Measurements from ENCODE around the gene DNAH6.

The DNAH6 gene

GRCh38 chr2:84701880-84702279, 185.6 kb downstream of the DNAH6 start:
- DNase-seq, result no peak

GRCh38 chr2:84702941-84703340, 186.6 kb downstream of the DNAH6 start:
- DNase-seq, result no peak

- DNase-seq, result no peak
These were observed 187.5 kb downstream of the DNAH6 start for GRCh38 chr2:84703831-84704230.

GRCh38 chr2:84704505-84705244, 188.4 kb downstream of the DNAH6 start:
- DNase-seq, result no peak

GRCh38 chr2:84705858-84706257, 189.6 kb downstream of the DNAH6 start:
- no peak for DNase-seq

GRCh38 chr2:84708442-84708841, 192.1 kb downstream of the DNAH6 start:
- no peak for DNase-seq

- DNase-seq, result no peak
These were observed 195.4 kb downstream of the DNAH6 start for GRCh38 chr2:84711651-84712050.

- DNase-seq, result no peak
These were observed 197.1 kb downstream of the DNAH6 start for GRCh38 chr2:84713441-84713840.

GRCh38 chr2:84716564-84716963, 200.3 kb downstream of the DNAH6 start:
- no peak for DNase-seq

- no peak for DNase-seq
These were observed 201.0 kb downstream of the DNAH6 start for GRCh38 chr2:84717302-84717701.

GRCh38 chr2:84719434-84719833, 203.1 kb downstream of the DNAH6 start:
- DNase-seq, result no peak

GRCh38 chr2:84723831-84724230, 207.5 kb downstream of the DNAH6 start:
- no peak for DNase-seq

GRCh38 chr2:84725717-84726116, 209.4 kb downstream of the DNAH6 start:
- DNase-seq, result no peak

- DNase-seq, result no peak
These were observed 211.0 kb downstream of the DNAH6 start for GRCh38 chr2:84727315-84727714.

GRCh38 chr2:84729224-84729623, 212.9 kb downstream of the DNAH6 start:
- no peak for DNase-seq

- DNase-seq, result no peak
These were observed 214.9 kb downstream of the DNAH6 start for GRCh38 chr2:84731185-84731584.

- no peak for DNase-seq
These were observed 216.8 kb downstream of the DNAH6 start for GRCh38 chr2:84732897-84733778.

GRCh38 chr2:84735389-84735788, 219.1 kb downstream of the DNAH6 start:
- DNase-seq, result no peak

GRCh38 chr2:84741182-84741822, 225.0 kb downstream of the DNAH6 start:
- DNase-seq, result peak; percentile 2 to 11

- DNase-seq, result no peak
These were observed 232.0 kb downstream of the DNAH6 start for GRCh38 chr2:84748341-84748740.

- no peak for DNase-seq
These were observed 233.1 kb downstream of the DNAH6 start for GRCh38 chr2:84749442-84749841.

GRCh38 chr2:84755096-84755495, 238.8 kb downstream of the DNAH6 start:
- DNase-seq, result no peak

- no peak for DNase-seq
These were observed 241.3 kb downstream of the DNAH6 start for GRCh38 chr2:84757648-84758047.

GRCh38 chr2:84766791-84767190, 250.5 kb downstream of the DNAH6 start:
- no peak for DNase-seq
